Activated CD8-positive, alpha-beta T cell treated with anti-CD3 and anti-CD28 coated beads for 36 hours (primary cell): ENCODE measurements around the gene BOD1. TPM values are rescaled to one million over a fixed set of nuclear protein-coding genes. Genes with fewer than 3 reads are reported as not detected.

Experiments
- ATAC-seq: fragments of 200-7000 bp; cut with Tn5 transposase; one replicate; pipeline ENCODE4 v1.10.0; 2021; ENCODE audit warnings: mild to moderate bottlenecking, moderate library complexity
- CTCF ChIA-PET: fragments of 350-600 bp; sonication (Branson Sonifier 250); formaldehyde crosslinking; loops from one replicate; lab custom pipeline; 2021; ENCODE audit warnings: antibody characterized with exemption; lab: Charles Lee
- POLR2A ChIA-PET: fragments of 350-600 bp; sonication (Branson Sonifier 250); formaldehyde crosslinking; loops from one replicate; lab custom pipeline; 2021; ENCODE audit warnings: antibody characterized with exemption; lab: Charles Lee
- DNase-seq: peaks from one replicate; pipeline ENCODE4 v3.0.0-alpha.2; 2020
- H3K27ac Mint-ChIP-seq: one replicate; pipeline ENCODE4 v1.8.0; 2021; ENCODE audit warnings: mild to moderate bottlenecking, mixed read lengths
- H3K27me3 Mint-ChIP-seq: one replicate; pipeline ENCODE4 v1.8.0; 2021; ENCODE audit warnings: mixed read lengths
- H3K36me3 Mint-ChIP-seq: one replicate; pipeline ENCODE4 v1.8.0; 2021; ENCODE audit warnings: low read depth, mixed read lengths
- H3K4me1 Mint-ChIP-seq: one replicate; pipeline ENCODE4 v1.8.0; 2021; ENCODE audit warnings: low read depth, mixed read lengths
- H3K4me3 Mint-ChIP-seq: one replicate; pipeline ENCODE4 v1.8.0; 2021; ENCODE audit warnings: mild to moderate bottlenecking, moderate library complexity, mixed read lengths
- H3K9me3 Mint-ChIP-seq: one replicate; pipeline ENCODE4 v1.8.0; 2021; ENCODE audit warnings: mixed read lengths
- intact Hi-C: fragments of 100-400 bp; cut with micrococcal nuclease; formaldehyde crosslinking; loops from one replicate; pipeline ENCODE4 v1.10.0; 2022
- total RNA-seq, 2 experiments: library from RNA; stranded (reverse); gene quantifications; one replicate each; pipeline ENCODE4 v1.2.3, GENCODE V29; 2021
- TF ChIP-seq, protein P1 (sequence below): fragments of 200-600 bp; IDR thresholded peaks from one replicate; pipeline ENCODE4 v1.8.0; 2022; ENCODE audit warnings: antibody characterized with exemption, mild to moderate bottlenecking

Gene BOD1
- total RNA-seq, 2 experiments from 2014 or later = 28.1 to 28.7 TPM

- DNase-seq = no peak
- H3K27ac Mint-ChIP-seq = no peak overlapping the region
- H3K27me3 Mint-ChIP-seq = peaks cover 3% of the 10 kb centered on the region
- POLR2A ChIA-PET = interaction anchor here (0.6 kb wide), 1 partner anchor 9 kb away, joined by 3 read pairs; no protein-coding TSS in a partner anchor
- TF ChIP-seq, protein P1, sequence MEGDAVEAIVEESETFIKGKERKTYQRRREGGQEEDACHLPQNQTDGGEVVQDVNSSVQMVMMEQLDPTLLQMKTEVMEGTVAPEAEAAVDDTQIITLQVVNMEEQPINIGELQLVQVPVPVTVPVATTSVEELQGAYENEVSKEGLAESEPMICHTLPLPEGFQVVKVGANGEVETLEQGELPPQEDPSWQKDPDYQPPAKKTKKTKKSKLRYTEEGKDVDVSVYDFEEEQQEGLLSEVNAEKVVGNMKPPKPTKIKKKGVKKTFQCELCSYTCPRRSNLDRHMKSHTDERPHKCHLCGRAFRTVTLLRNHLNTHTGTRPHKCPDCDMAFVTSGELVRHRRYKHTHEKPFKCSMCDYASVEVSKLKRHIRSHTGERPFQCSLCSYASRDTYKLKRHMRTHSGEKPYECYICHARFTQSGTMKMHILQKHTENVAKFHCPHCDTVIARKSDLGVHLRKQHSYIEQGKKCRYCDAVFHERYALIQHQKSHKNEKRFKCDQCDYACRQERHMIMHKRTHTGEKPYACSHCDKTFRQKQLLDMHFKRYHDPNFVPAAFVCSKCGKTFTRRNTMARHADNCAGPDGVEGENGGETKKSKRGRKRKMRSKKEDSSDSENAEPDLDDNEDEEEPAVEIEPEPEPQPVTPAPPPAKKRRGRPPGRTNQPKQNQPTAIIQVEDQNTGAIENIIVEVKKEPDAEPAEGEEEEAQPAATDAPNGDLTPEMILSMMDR = no peak
- no peaks in the 10 kb centered on the region for H3K4me1 Mint-ChIP-seq
- peaks cover 3% of the 10 kb centered on the region for H3K36me3 Mint-ChIP-seq
- no peak overlapping the region for H3K4me3 Mint-ChIP-seq
- intact Hi-C loops = no loop called here
- no peak for ATAC-seq
- peaks cover 27% of the 10 kb centered on the region for H3K9me3 Mint-ChIP-seq
- CTCF ChIA-PET = interaction anchor here (0.5 to 3.4 kb wide), 9 partner anchors 9 to 340 kb away, joined by 3 to 19 read pairs (median 3); no protein-coding TSS in a partner anchor
Measured at GRCh38 chr5:173582216-173583111, 34.0 kb downstream of the BOD1 start.

DNA sequence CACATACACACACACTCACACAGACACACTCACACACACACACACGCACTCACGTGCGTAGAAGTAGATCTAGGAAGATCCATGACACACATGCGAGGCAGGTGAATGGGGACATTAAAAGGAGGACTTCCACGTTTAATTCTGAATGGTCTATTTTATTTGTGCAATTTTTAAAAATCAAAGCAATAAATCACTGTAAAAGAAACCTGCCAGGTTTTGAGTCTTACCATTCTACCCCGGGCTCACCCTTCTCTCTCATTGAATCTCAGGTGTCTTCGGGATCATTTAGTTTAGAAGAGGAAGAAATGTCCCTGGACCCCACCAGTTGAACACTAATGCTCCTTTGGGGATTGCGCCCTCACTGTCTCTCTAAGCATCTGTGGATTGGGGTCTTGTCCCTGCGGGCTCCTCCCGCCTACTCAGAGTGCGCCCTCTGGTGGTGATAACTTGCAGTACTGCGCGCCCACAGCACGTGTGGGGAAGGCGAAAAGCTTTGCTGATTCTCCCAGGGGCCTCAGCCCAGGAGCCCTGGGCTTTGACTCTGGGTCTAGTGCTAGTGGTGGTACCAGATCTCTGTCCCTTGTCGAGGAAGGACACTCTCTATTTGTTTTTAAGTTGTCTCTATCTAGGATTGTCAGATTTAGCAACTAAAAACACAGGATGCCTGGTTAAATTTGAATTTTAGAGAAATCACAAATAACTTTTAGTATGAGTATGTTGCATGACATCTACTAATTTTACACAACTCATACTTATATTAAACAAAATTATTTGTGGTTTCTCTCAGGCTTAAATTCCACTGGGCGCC is 34.8 kb downstream of the BOD1 start:
- H3K27me3 Mint-ChIP-seq = peaks cover 3% of the 10 kb centered on the region
- intact Hi-C loops = no loop called here
- DNase-seq (peak; percentile 67), ATAC-seq (peak; percentile 65)
- POLR2A ChIA-PET = interaction anchor here (0.6 kb wide), 1 partner anchor 10 kb away, joined by 3 read pairs; no protein-coding TSS in a partner anchor
- H3K36me3 Mint-ChIP-seq = peaks cover 3% of the 10 kb centered on the region
- CTCF ChIA-PET = interaction anchor here (0.5 to 1.5 kb wide), 7 partner anchors 12 to 341 kb away, joined by 3 to 4 read pairs (median 3); no protein-coding TSS in a partner anchor
- H3K4me1 Mint-ChIP-seq = no peaks in the 10 kb centered on the region
- H3K4me3 Mint-ChIP-seq = no peak overlapping the region
- H3K27ac Mint-ChIP-seq = no peak overlapping the region
- H3K9me3 Mint-ChIP-seq = peaks cover 22% of the 10 kb centered on the region
- TF ChIP-seq, protein P1 = peak; percentile 75

DNA sequence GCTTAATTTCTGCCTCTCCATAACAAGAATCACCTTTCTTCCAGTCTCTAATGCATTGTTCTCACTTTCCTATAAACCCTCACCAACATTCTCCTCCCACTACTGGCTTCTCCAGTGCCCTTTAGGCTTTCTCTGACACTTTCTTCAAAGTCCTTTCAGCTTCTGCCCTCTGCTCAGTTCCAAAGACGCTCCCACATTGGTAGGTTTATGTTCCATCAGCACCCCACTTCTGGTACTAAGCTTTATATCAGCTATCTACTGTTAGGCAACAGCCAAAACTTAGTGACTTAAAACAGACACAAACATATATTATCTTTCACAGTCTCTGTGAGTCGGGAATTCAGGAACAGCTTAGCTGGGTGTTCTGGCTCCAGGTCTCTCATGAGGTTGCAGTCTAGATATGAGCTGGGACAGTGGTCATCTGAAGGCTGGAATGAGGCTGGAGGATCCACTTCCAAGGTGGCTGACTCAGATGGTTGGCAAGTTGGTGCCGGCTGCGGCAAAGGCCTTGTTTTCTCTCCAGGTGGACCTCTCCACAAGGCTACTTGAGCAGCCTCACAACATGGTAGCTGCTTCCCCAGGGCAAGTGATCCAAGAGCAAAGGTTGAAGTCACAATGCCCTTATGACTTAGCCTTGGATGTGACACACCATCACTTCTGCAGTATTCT is 37.4 kb downstream of the BOD1 start:
- Mint-ChIP-seq H3K9me3 (peaks cover 9% of the 10 kb centered on the region), H3K27me3 (peaks cover 7% of the 10 kb centered on the region), H3K36me3 (no peaks in the 10 kb centered on the region), H3K4me3 (no peak overlapping the region), H3K27ac (no peak overlapping the region), H3K4me1 (no peaks in the 10 kb centered on the region)
- TF ChIP-seq, protein P1 = no peak
- no peak for ATAC-seq
- DNase-seq = no peak
- CTCF ChIA-PET = interaction anchor here (0.9 to 1.6 kb wide), 2 partner anchors 13 to 285 kb away, joined by 4 to 5 read pairs; no protein-coding TSS in a partner anchor
- POLR2A ChIA-PET = no interaction called here
- intact Hi-C loops = no loop called here

GRCh38 chr5:173577817-173578216 is 38.6 kb downstream of the BOD1 start:
- CTCF ChIA-PET = no interaction called here
- Mint-ChIP-seq H3K27ac (no peak overlapping the region), H3K4me3 (no peak overlapping the region), H3K27me3 (peaks cover 8% of the 10 kb centered on the region), H3K4me1 (peaks cover 3% of the 10 kb centered on the region), H3K36me3 (no peaks in the 10 kb centered on the region), H3K9me3 (peaks cover 9% of the 10 kb centered on the region)
- intact Hi-C loops = no loop called here
- TF ChIP-seq, protein P1 = no peak
- DNase-seq = no peak
- ATAC-seq = no peak
- POLR2A ChIA-PET = no interaction called here
